Right forelimb (tissue), 1 donor: ENCODE measurements around the gene GRAMD1A.
"Not testable (repeated sequence)": the region's sequence is repeated elsewhere in the genome, so short reads cannot be mapped to it uniquely, and the experiment has no call there.

Experiments
- DNase-seq: peaks from one replicate; pipeline ENCODE4 v3.0.0-alpha.2; 2018

Gene GRAMD1A

GRCh38 chr19:34999498-35000337 lies at the start of gene GRAMD1A:
Gene GRAMD1A (plus strand): TSS chr19:35000323. CDS start chr19:35000479, 156 bp downstream.
- peak; percentile 92 for DNase-seq

- DNase-seq, result no peak
Observed at GRCh38 chr19:34953092-34953491, 47.0 kb upstream of the GRAMD1A start.

- DNase-seq, result no peak
Observed at GRCh38 chr19:34957830-34958751, 42.0 kb upstream of the GRAMD1A start.

- no peak for DNase-seq
Observed at GRCh38 chr19:34959021-34959420, 41.1 kb upstream of the GRAMD1A start.

- no peak for DNase-seq
Observed at GRCh38 chr19:34960103-34960805, 39.9 kb upstream of the GRAMD1A start.

- DNase-seq, result no peak
Observed at GRCh38 chr19:34960940-34961679, 39.0 kb upstream of the GRAMD1A start.

- no peak for DNase-seq
Observed at GRCh38 chr19:34961775-34962686, 38.1 kb upstream of the GRAMD1A start.

GRCh38 chr19:34962687-34963572 lies 37.2 kb upstream of the GRAMD1A start:
- no peak for DNase-seq

GRCh38 chr19:34963573-34964406 lies 36.3 kb upstream of the GRAMD1A start, which contains the start of gene ZNF792:
Gene ZNF792 (minus strand): TSS chr19:34964229. CDS start chr19:34963662, 567 bp downstream.
- peak; percentile 75 for DNase-seq

GRCh38 chr19:34964598-34964997 lies 35.5 kb upstream of the GRAMD1A start:
- no peak for DNase-seq

GRCh38 chr19:34965505-34965904 lies 34.6 kb upstream of the GRAMD1A start:
- not testable (repeated sequence) for DNase-seq

GRCh38 chr19:34967551-34967950 lies 32.6 kb upstream of the GRAMD1A start:
- DNase-seq, result no peak

GRCh38 chr19:34969721-34970120 lies 30.4 kb upstream of the GRAMD1A start:
- no peak for DNase-seq

- not testable (repeated sequence) for DNase-seq
Observed at GRCh38 chr19:34970185-34970780, 29.8 kb upstream of the GRAMD1A start.

GRCh38 chr19:34972163-34972705 lies 27.9 kb upstream of the GRAMD1A start:
- no peak for DNase-seq

GRCh38 chr19:34974646-34975045 lies 25.5 kb upstream of the GRAMD1A start:
- DNase-seq, result no peak

GRCh38 chr19:34975056-34975455 lies 25.1 kb upstream of the GRAMD1A start:
- no peak for DNase-seq

GRCh38 chr19:34976611-34977010 lies 23.5 kb upstream of the GRAMD1A start:
- DNase-seq, result no peak
